ENCODE results near the gene PPP1R12A.
"Not testable (repeated sequence)": the region's sequence is repeated elsewhere in the genome, so short reads cannot be mapped to it uniquely, and the experiment has no call there.

PPP1R12A gene

GRCh38 chr12:79883216-79883615 lies 51.7 kb downstream of the PPP1R12A start:
- H3K27me3 ChIP-seq: no peaks in the 10 kb centered on the region
- no peaks in the 10 kb centered on the region for H3K9me3 ChIP-seq
- TF ChIP-seq CTCF (IDR thresholded peaks at IDR 0.05): no peak
- no peak for DNase-seq
- peak overlapping the region; percentile 53 to 58 for H3K27ac ChIP-seq
- intact Hi-C loops (cut with DNase I; ENCODE audit: low total_unique reads): loop anchor here (10.0 kb wide), 1 partner anchor 302 kb away; no protein-coding TSS in a partner anchor
- peaks cover 0 to 100% (median 46%) of the 10 kb centered on the region in 4 donors for H3K4me1 ChIP-seq
- no peaks in the 10 kb centered on the region for H3K36me3 ChIP-seq
- H3K4me3 ChIP-seq: no peak overlapping the region

GRCh38 chr12:79881351-79881750 lies 53.5 kb downstream of the PPP1R12A start:
- H3K4me3 ChIP-seq: no peak overlapping the region
- H3K27me3 ChIP-seq: no peaks in the 10 kb centered on the region
- peaks cover 0 to 97% (median 40%) of the 10 kb centered on the region in 4 donors for H3K4me1 ChIP-seq
- TF ChIP-seq CTCF (IDR thresholded peaks at IDR 0.05): no peak
- H3K9me3 ChIP-seq: no peaks in the 10 kb centered on the region
- peak overlapping the region; percentile 25 to 53 for H3K27ac ChIP-seq
- DNase-seq: no peak
- intact Hi-C loops (cut with DNase I; ENCODE audit: low total_unique reads): loop anchor here (10.0 kb wide), 1 partner anchor 303 kb away; no protein-coding TSS in a partner anchor
- H3K36me3 ChIP-seq: no peaks in the 10 kb centered on the region

- H3K36me3 ChIP-seq; H3K9me3 ChIP-seq; H3K27ac ChIP-seq; H3K4me3 ChIP-seq; DNase-seq; intact Hi-C loops (cut with DNase I; ENCODE audit: low total_unique reads); H3K27me3 ChIP-seq: not testable (repeated sequence)
- H3K4me1 ChIP-seq: peaks cover 0 to 89% (median 30%) of the 10 kb centered on the region in 4 donors
These were observed 56.4 kb downstream of the PPP1R12A start for GRCh38 chr12:79878506-79878905.

GRCh38 chr12:79877246-79877645 lies 57.7 kb downstream of the PPP1R12A start:
- no peaks in the 10 kb centered on the region for H3K9me3 ChIP-seq
- H3K27me3 ChIP-seq: no peaks in the 10 kb centered on the region
- intact Hi-C loops (cut with DNase I; ENCODE audit: low total_unique reads): no loop called here
- TF ChIP-seq CTCF (IDR thresholded peaks at IDR 0.05): no peak
- H3K27ac ChIP-seq: no peak overlapping the region
- peaks cover 0 to 2% (median 0%) of the 10 kb centered on the region in 3 donors for H3K36me3 ChIP-seq
- DNase-seq: no peak
- H3K4me1 ChIP-seq: peaks cover 0 to 89% (median 24%) of the 10 kb centered on the region in 4 donors
- no peak overlapping the region for H3K4me3 ChIP-seq

- no peak for TF ChIP-seq CTCF (IDR thresholded peaks at IDR 0.05)
- no peak for DNase-seq
- no peaks in the 10 kb centered on the region for H3K9me3 ChIP-seq
- no peak overlapping the region for H3K27ac ChIP-seq
- intact Hi-C loops (cut with DNase I; ENCODE audit: low total_unique reads): no loop called here
- peaks cover 0 to 88% (median 17%) of the 10 kb centered on the region in 4 donors for H3K4me1 ChIP-seq
- H3K27me3 ChIP-seq: no peaks in the 10 kb centered on the region
- H3K4me3 ChIP-seq: no peak overlapping the region
- peaks cover 0 to 4% (median 0%) of the 10 kb centered on the region in 3 donors for H3K36me3 ChIP-seq
These were observed 60.2 kb downstream of the PPP1R12A start for GRCh38 chr12:79874665-79875064.

- no peak for TF ChIP-seq CTCF (IDR thresholded peaks at IDR 0.05)
- intact Hi-C loops (cut with DNase I; ENCODE audit: low total_unique reads): no loop called here
- Histone ChIP-seq H3K27me3 (no peaks in the 10 kb centered on the region), H3K36me3 (peaks cover 0 to 4% (median 0%) of the 10 kb centered on the region in 3 donors), H3K9me3 (no peaks in the 10 kb centered on the region), H3K4me1 (peaks cover 0 to 82% (median 14%) of the 10 kb centered on the region in 4 donors), H3K4me3 (no peak overlapping the region), H3K27ac (no peak overlapping the region)
- no peak for DNase-seq
These were observed 61.7 kb downstream of the PPP1R12A start for GRCh38 chr12:79873201-79873600.

Data from tibial artery (tissue), 4 donors.